ENCODE measurements around the gene TXNDC8. TPM values are rescaled to one million over a fixed set of nuclear protein-coding genes. Genes with fewer than 3 reads are reported as not detected.

TXNDC8 gene
- total RNA-seq, 1 donor from 2014 or later, result not detected

Small RNA genes within 50 kb of the gene (small RNA-seq; reads per million reads assigned to genes)
- gene RNU6-1039P, result not detected

Other genes with a start within 250 kb of the TXNDC8 start
- not detected for gene C9orf152, start 129.7 kb downstream of the TXNDC8 start, total RNA-seq
- gene TXN, start 81.4 kb downstream of the TXNDC8 start, total RNA-seq, result 175 TPM
- 8.6 TPM for gene SVEP1, start 241.9 kb upstream of the TXNDC8 start, total RNA-seq